T-helper 1 cell treated with Interleukin-12 subunit alpha and Interleukin-12 subunit beta and Interleukin-4 antibody, amounts not matched to agents 30 μg/mL and 1 μg/mL, for 36 hours (primary cell): ENCODE data around the gene VPS13D.

ENCODE experiments used
- H3K27ac Mint-ChIP-seq: one replicate; pipeline ENCODE4 v1.8.0; 2021; ENCODE audit warnings: mild to moderate bottlenecking, mixed read lengths
- H3K27me3 Mint-ChIP-seq: one replicate; pipeline ENCODE4 v1.8.0; 2021; ENCODE audit warnings: low read depth, mixed read lengths
- H3K36me3 Mint-ChIP-seq: one replicate; pipeline ENCODE4 v1.8.0; 2021; ENCODE audit warnings: low read depth, mixed read lengths
- H3K4me1 Mint-ChIP-seq: one replicate; pipeline ENCODE4 v1.8.0; 2021; ENCODE audit warnings: low read depth, mixed read lengths
- H3K4me3 Mint-ChIP-seq: one replicate; pipeline ENCODE4 v1.8.0; 2021; ENCODE audit warnings: mild to moderate bottlenecking, moderate library complexity, mixed read lengths
- H3K9me3 Mint-ChIP-seq: one replicate; pipeline ENCODE4 v1.8.0; 2021; ENCODE audit warnings: mixed read lengths

Gene VPS13D

GRCh38 chr1:12554521-12555305 is 324.9 kb downstream of the VPS13D start:
- H3K4me3 Mint-ChIP-seq: no peak overlapping the region
- H3K36me3 Mint-ChIP-seq: no peaks in the 10 kb centered on the region
- no peaks in the 10 kb centered on the region for H3K9me3 Mint-ChIP-seq
- no peaks in the 10 kb centered on the region for H3K27me3 Mint-ChIP-seq
- H3K27ac Mint-ChIP-seq: no peak overlapping the region
- H3K4me1 Mint-ChIP-seq: no peaks in the 10 kb centered on the region

DNA sequence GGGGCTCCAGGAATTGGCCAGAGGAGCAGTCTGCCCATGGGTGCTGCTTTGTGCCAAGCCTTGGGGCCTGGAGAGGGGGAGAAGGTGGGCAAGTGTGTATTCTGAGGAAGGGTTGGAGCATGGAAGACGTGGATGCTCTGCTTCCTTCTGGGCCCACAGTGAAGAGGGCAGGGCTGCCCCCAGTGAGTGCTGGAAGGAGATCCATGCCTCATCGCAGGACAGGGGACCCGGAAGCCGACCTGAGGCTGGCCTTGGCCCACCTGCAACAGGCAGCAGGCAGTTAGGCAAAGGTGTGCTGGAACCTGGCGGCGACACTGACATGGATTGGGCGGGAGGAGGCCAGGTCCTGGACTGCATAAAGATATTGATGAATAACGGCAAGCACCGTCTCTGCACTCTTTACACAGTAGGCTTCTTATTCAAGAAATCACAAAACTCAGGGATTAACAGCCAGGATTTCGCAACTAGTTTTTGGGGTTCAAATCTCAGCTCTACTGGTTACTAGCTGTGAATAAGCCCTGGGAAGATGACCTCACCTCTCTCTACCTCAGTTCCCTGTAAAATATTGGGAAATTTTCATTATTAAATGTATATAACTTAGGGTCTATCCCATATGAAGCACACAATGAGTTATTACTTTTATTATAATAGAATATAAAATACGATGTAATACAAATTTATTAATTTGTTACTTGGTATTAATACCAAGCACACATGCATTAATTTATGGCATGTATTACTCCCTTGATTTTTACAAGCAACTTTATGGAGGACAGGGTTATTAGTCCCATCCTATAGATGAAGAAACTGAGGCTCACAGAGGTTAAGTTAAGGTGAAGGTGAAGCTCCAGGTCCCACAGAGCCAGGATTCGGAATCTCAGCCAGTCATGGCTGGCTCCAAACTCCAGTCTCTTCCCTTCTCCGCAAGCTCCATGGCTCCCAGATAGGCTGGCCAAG is 325.9 kb downstream of the VPS13D start:
- H3K27ac Mint-ChIP-seq: no peak overlapping the region
- H3K36me3 Mint-ChIP-seq: no peaks in the 10 kb centered on the region
- no peaks in the 10 kb centered on the region for H3K4me1 Mint-ChIP-seq
- no peaks in the 10 kb centered on the region for H3K9me3 Mint-ChIP-seq
- H3K27me3 Mint-ChIP-seq: no peaks in the 10 kb centered on the region
- no peak overlapping the region for H3K4me3 Mint-ChIP-seq

GRCh38 chr1:12556368-12556930 is 326.6 kb downstream of the VPS13D start:
- H3K9me3 Mint-ChIP-seq: no peaks in the 10 kb centered on the region
- no peak overlapping the region for H3K4me3 Mint-ChIP-seq
- no peak overlapping the region for H3K27ac Mint-ChIP-seq
- H3K27me3 Mint-ChIP-seq: no peaks in the 10 kb centered on the region
- H3K4me1 Mint-ChIP-seq: no peaks in the 10 kb centered on the region
- no peaks in the 10 kb centered on the region for H3K36me3 Mint-ChIP-seq

- Mint-ChIP-seq H3K27me3 (no peaks in the 10 kb centered on the region), H3K36me3 (peaks cover 2% of the 10 kb centered on the region), H3K4me1 (no peaks in the 10 kb centered on the region), H3K9me3 (peaks cover under 1% of the 10 kb centered on the region), H3K4me3 (no peak overlapping the region), H3K27ac (no peak overlapping the region)
Measured at GRCh38 chr1:12556957-12557935, 327.4 kb downstream of the VPS13D start.

DNA sequence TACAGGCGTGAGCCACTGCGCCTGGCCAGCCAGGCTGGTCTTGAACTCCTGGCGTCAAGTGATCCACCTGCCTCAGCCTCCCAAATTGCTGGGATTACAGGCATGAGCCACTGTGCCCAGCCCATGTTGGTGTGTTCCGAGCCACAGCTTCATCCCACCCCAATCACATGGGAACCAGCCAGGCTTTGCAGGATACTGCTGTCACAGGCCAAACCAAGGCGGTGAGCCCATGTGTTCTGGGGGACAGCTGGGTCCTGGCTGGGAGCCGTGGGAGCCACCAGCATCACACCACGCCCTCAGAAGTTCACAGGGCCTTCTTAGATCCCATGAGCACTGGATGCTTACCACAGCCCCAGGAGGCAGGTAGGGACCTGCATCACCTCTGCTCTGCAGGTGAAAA is 331.3 kb downstream of the VPS13D start:
- peaks cover 29% of the 10 kb centered on the region for H3K9me3 Mint-ChIP-seq
- H3K27me3 Mint-ChIP-seq: no peaks in the 10 kb centered on the region
- H3K27ac Mint-ChIP-seq: no peak overlapping the region
- H3K36me3 Mint-ChIP-seq: peaks cover 22% of the 10 kb centered on the region
- H3K4me1 Mint-ChIP-seq: no peaks in the 10 kb centered on the region
- no peak overlapping the region for H3K4me3 Mint-ChIP-seq
